ENCODE data around the gene LAG3. TPM values are rescaled to one million over a fixed set of nuclear protein-coding genes. Genes with fewer than 3 reads are reported as not detected.

LAG3 gene
- total and polyA plus RNA-seq, 10 donors: 3.7 to 29.4 (median 12.7) TPM

GRCh38 chr12:6775185-6776174 lies 3.2 kb downstream of the LAG3 start:
- WGBS, 5 donors: 73 to 85% (median 79%) methylated on average over 14 to 16 of the region's 16 CpGs
- TF ChIP-seq POLR2AphosphoS5 (IDR thresholded peaks at IDR 0.05) (no peak), POLR2A (IDR thresholded peaks at IDR 0.05) (no peak), CTCF (IDR thresholded peaks at IDR 0.05 in 8 of 11, conservative IDR thresholded peaks at IDR 0.05 in 3 of 11) (no peak)
- Histone ChIP-seq H3K27ac (peak overlapping the region in 6 of 8 donors; percentile 29 to 84 (median 72)), H3K4me3 (peak overlapping the region in 2 of 8 donors; percentile 25 to 63), H3K4me1 (peaks cover 3 to 76% (median 45%) of the 10 kb centered on the region in 6 donors), H3K27me3 (replicated peaks in 1 of 7) (peaks cover 0 to 75% (median 20%) of the 10 kb centered on the region in 7 donors), H3K36me3 (peaks cover 0 to 16% (median 0%) of the 10 kb centered on the region in 6 donors), H3K9me3 (no peaks in the 10 kb centered on the region)
- no peak for DNase-seq
- intact Hi-C loops (cut with DNase I; ENCODE audit: low total_unique reads): no loop called here

- intact Hi-C loops (cut with DNase I; ENCODE audit: low total_unique reads): no loop called here
- WGBS, 5 donors: 85 to 98% (median 94%) methylated on average over 5 of the region's 5 CpGs
- H3K4me3 ChIP-seq: no peak overlapping the region
- H3K9me3 ChIP-seq: no peaks in the 10 kb centered on the region
- H3K27me3 ChIP-seq (replicated peaks in 1 of 7): peaks cover 0 to 60% (median 20%) of the 10 kb centered on the region in 7 donors
- TF ChIP-seq CTCF (IDR thresholded peaks at IDR 0.05 in 8 of 11, conservative IDR thresholded peaks at IDR 0.05 in 3 of 11): no peak
- no peak for TF ChIP-seq POLR2A (IDR thresholded peaks at IDR 0.05)
- TF ChIP-seq POLR2AphosphoS5 (IDR thresholded peaks at IDR 0.05): no peak
- no peak for DNase-seq
- peaks cover 3 to 57% (median 29%) of the 10 kb centered on the region in 6 donors for H3K4me1 ChIP-seq
- no peak overlapping the region for H3K27ac ChIP-seq
- H3K36me3 ChIP-seq: peaks cover 0 to 5% (median 0%) of the 10 kb centered on the region in 6 donors
These were observed 5.1 kb downstream of the LAG3 start for GRCh38 chr12:6777386-6777785.

GRCh38 chr12:6778217-6778573 lies 5.9 kb downstream of the LAG3 start:
- Histone ChIP-seq H3K9me3 (no peaks in the 10 kb centered on the region), H3K27me3 (replicated peaks in 1 of 7) (peaks cover 0 to 52% (median 14%) of the 10 kb centered on the region in 7 donors), H3K4me3 (peak overlapping the region in 6 of 8 donors; percentile 36 to 71 (median 38)), H3K27ac (peak overlapping the region in 5 of 8 donors; percentile 0 to 59 (median 48)), H3K4me1 (peaks cover 3 to 49% (median 22%) of the 10 kb centered on the region in 6 donors), H3K36me3 (peaks cover 0 to 5% (median 0%) of the 10 kb centered on the region in 6 donors)
- WGBS, 5 donors: 51 to 73% (median 53%) methylated on average over 14 of the region's 14 CpGs
- TF ChIP-seq CTCF (IDR thresholded peaks at IDR 0.05 in 8 of 11, conservative IDR thresholded peaks at IDR 0.05 in 3 of 11): no peak
- TF ChIP-seq POLR2AphosphoS5 (IDR thresholded peaks at IDR 0.05): no peak
- TF ChIP-seq POLR2A (IDR thresholded peaks at IDR 0.05): no peak
- DNase-seq: no peak
- intact Hi-C loops (cut with DNase I; ENCODE audit: low total_unique reads): no loop called here

Measured in spleen (tissue), 11 donors.